ENCODE measurements around the gene FUBP1.

DNA sequence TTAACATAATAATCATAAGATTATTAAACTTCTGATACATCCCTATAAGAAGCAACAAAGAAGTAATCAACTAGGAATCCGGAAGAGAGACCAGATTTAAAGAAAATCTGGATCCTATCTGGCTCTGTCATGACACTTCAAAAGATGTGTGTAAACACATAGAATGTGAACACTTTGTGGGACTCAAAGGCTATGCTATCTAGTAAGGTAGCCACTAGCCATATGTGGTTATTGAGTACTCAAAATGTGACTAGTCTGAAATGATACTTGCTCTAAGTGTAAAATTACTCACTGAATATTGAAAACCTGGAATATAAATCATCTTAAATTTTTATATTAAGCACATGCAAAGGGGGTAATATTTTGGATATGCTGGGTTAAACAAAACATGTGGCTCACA, 8.7 kb downstream of the FUBP1 start:
- TF ChIP-seq, protein P1, sequence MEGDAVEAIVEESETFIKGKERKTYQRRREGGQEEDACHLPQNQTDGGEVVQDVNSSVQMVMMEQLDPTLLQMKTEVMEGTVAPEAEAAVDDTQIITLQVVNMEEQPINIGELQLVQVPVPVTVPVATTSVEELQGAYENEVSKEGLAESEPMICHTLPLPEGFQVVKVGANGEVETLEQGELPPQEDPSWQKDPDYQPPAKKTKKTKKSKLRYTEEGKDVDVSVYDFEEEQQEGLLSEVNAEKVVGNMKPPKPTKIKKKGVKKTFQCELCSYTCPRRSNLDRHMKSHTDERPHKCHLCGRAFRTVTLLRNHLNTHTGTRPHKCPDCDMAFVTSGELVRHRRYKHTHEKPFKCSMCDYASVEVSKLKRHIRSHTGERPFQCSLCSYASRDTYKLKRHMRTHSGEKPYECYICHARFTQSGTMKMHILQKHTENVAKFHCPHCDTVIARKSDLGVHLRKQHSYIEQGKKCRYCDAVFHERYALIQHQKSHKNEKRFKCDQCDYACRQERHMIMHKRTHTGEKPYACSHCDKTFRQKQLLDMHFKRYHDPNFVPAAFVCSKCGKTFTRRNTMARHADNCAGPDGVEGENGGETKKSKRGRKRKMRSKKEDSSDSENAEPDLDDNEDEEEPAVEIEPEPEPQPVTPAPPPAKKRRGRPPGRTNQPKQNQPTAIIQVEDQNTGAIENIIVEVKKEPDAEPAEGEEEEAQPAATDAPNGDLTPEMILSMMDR (IDR thresholded peaks at IDR 0.05): no peak
- no peak for TF ChIP-seq EZH2 (IDR thresholded peaks at IDR 0.05; ENCODE audit: borderline replicate concordance, insufficient read depth, low read depth, low read length, poor library complexity, severe bottlenecking)
